Inflammatory macrophage (primary cell): ENCODE results near the gene KANK2.
"Not testable (repeated sequence)": the region's sequence is repeated elsewhere in the genome, so short reads cannot be mapped to it uniquely, and the experiment has no call there.

Experiments
- DNase-seq, 2 donors: peaks; one replicate each; pipeline ENCODE4 v3.0.0-alpha.2; 2020 to 2022

Gene KANK2

GRCh38 chr19:11171144-11171543 is 26.2 kb downstream of the KANK2 start:
- no peak for DNase-seq

DNA sequence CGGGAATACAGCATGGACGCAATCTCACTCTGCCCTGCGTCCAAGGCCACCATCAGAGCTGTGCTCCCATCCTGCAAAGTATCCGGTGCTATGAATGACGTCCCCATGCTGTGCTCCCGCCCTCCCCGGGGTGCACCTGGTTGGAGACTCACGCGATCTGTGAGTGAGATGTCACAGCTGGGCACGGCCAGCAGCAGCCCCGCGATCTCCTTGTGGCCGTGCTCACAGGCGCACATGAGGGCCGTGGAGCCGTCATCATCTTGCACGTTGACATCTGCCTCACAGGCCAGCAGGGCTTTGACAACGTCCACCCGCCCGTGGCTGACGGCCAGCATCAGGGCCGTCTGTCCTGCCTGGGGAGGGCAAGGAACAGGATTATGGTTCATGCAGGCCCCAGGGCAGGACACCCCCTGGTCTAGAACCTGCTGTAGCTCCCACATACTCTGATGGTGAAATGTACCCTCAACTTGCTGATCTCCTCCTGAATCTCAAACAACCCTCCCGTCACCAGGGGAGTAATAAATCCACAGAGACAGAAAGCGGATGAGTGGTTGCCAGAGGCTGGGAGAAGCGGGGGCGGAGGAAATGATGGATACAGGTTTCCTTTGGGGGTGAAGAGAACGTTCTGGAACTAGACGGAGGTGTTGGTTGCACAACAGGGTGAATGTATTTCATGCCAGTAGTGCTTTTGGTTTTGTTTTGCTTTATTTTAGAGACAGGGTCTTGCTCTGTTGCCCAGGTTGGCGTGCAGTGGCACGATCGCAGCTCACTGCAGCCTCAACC is 27.3 kb downstream of the KANK2 start:
- DNase-seq: no peak

DNA sequence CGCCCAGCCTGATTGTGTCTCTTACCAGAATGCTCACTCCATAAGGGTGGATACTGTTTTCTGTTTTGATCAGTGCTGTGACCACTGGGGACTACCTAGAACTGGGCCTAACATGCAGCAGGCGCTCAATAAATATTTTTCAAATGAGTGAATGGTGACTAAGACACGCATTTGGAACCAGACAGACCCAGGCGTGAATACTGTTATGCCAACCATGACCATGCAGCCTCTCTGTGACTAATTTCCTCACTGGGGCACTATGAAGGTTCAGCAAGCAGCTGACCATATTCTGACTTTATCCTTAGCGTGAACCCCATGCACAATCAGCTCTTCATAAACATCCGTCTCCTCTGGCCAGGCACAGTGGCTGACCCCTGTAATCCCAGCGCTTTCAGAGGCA is 28.8 kb downstream of the KANK2 start:
- DNase-seq: no peak

DNA sequence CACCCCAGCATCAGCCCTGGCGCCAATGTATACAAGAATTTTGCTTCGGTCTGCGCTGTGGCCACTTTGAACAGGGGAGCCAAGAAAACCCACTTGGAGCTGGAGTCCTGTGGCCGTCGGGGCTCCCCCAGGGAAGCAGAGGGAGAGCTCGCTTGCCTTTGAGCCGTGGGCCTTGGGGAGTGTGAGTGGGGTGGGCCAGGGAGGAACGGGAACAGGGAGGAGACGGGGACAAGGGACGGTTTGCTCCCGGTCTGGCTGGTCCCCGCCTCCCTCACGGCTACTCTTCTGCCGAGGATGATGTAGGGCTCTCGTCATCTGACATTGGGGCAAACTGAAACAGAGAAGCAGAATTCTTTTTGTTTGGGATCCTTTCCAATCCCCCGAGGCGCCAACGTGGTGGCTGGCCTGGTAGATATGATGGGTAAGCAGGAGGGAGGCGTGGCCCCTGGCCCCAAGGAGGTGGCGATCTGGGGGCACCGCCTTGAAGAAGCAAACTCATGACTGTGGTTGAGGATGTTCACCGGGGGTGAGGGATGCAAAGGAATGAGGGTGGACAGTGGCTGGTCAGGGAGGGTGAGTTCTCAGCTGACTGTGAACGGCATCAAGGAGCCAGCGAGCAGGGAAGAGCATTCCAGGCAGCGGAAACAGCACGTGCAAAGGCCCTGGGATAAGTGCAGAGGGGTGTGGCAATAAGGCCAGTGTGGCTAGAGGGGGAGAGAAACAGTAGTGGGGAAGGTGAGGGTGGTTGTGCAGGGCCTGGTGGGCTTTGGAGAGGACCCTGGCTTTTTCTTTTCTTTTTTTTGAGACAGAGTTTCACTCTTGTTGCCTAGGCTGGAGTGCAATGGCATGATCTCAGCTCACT is 30.8 kb downstream of the KANK2 start:
- no peak for DNase-seq

DNA sequence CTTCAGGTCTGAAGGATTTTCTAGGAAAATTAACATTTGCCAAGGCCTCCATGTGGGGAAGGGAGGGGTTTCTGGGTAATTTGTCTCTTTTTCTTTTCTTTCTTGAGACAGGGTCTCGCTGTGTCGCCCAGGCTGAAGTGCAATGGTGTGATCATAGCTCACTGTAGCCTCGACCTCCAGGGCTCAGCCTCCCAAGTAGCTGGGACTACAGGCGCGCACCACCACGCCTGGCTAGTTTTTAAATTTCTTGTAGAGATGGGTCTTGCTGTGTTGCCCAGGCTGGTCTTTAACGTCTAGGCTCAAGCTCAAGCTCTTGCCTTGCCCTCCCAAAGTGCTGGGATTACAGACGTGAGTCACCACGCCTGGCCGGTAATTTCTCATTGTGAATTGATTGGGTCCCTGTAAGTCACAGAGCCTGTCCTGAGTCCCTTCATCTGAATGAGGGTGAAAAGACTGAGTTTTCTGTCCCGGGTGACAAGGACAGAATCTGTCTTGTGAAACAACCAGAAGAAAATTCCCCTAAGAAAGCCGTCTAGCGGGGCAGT is 31.8 kb downstream of the KANK2 start:
- DNase-seq: no peak

DNA sequence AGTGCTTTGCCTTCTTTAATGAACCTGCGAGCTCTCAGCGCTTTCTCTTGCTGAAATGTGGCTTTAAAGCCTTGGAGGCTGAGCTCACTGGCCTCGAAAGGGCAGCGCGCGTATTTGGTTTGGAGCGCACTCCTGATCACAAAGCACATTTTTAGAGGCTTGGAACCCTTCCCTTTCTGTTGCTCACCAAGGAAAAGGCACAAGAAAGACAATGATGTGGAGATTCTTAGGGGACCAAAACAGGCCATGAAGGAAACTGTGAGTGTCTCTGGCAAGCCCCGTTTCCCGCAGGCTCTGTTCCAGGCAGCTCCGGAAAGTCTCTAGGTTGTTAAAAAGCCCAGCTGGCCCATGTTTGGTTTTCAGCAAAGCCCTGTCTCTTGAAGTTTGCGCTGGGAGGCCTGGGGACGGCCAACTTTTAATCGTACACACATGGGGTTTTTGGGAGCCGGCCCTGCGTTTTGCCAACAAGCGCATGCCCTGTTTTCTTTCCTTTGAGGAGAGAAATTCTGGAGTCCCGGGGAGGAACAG is 32.4 kb downstream of the KANK2 start:
- DNase-seq: no peak

DNA sequence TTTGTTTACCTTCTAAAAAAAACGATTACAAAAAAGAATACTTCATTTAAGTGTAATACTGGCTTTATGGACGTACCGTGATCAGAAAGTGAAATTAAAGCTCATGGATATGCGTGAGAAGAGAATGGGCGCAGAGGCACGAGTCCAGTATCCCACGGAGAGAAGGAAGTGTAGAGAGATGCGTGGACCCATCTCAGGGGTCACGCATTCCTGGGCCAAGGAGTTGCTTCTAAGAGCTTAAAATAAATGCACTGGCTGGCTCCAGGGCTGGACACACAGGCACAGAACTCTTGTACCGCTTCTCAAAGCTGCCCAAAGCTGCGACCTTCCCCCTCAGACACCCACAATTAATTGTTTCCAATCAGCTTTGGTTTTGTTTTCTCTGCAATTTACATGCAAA is 33.0 kb downstream of the KANK2 start:
- DNase-seq: no peak

DNA sequence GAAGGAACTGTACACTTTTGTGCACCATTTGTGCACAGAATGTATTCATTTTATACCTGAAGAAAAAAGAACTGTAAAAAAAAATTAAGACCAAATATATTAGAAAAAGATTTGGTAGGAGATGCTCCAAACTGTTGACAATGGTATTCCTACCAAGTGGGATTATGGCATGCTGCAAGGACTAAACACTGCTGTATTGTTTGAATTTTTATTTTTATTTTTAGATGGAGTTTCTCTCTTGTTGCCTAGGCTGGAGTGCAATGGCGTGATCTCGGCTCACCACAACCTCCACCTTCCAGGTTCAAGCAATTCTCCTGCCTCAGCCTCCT is 36.9 kb downstream of the KANK2 start:
- not testable (repeated sequence) for DNase-seq

GRCh38 chr19:11159598-11160439 is 37.5 kb downstream of the KANK2 start:
- DNase-seq: no peak

DNA sequence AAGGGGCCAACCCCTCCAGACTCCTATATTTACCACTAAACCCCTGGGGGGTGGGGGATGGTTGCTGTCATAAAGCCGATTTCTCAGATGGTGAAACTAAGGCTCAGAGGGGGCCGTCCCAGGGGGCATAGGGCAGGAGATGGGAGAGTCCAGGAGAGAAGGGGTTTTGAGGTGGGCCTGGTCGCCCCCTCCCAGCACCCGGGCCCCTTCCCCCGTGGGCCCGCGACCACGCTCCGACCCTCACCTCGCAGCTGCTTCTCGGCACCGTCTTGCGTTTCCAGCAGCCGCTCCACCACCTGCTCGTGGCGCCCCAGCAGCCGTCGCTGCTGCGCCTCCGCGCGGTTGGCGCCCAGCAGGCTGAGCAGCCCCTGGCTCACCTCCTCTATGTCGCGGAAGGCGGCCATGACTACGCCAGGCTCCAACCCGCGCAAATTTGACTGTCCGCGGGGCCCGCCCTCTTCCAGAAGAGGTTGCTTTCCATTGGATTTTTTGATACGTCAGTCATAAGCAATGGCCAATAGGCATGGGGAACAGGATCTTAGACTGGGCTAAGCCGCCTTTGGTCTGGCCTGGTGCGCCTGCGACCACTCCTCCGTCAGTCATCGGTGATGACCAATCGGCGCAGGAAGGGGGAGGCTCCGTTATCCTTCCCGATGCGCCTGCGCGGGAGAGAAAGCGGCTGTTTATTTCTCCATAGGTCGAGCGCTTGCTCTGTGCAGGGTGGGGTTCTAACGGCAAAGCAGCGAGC is 41.8 kb downstream of the KANK2 start, which contains the start of gene SPC24:
Gene SPC24 (minus strand): TSS at position 410 of the 748 bp plus-strand sequence. CDS start 6 bp downstream, at position 404.
- peak; percentile 99 for DNase-seq

DNA sequence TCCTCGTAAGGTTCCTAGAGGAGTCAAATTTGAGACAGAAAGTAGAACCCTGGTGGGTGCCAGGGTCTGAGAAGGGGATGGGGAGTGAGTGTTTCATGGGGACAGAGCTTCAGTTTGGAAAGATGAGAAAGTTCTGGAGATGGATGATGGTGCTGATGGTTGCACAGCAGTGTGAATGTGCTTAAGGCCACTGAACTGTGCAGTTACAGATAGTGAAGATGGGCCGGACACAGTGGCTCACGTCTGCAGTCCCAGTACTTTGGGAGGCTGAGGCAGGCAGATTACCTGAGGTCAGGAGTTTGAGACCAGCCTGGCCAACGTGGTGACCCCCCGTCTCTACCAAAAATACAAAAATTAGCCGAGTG is 42.7 kb downstream of the KANK2 start:
- DNase-seq: no peak

GRCh38 chr19:11152318-11153062 is 44.9 kb downstream of the KANK2 start:
- no peak for DNase-seq

DNA sequence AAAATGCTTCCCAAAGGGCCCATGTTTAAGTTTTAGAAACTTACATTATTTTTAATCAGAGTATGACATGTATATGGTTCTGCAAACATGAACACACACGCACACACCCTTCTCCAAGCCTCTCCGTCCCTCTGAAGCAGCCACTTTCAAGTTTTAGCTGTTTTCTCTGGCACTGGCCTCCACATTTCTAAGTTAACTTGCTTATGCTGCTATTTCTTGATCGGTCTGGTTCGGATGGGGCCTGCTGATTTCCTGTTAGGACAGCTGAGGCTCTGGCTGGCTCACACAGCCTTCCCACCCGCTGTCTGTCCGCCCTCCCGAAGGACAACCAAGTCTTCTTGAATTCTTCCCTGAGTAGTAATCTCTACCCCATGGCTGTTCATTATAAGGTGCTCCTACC is 46.2 kb downstream of the KANK2 start:
- no peak for DNase-seq

- DNase-seq: no peak
Observed at GRCh38 chr19:11148001-11148400, 49.3 kb downstream of the KANK2 start.

DNA sequence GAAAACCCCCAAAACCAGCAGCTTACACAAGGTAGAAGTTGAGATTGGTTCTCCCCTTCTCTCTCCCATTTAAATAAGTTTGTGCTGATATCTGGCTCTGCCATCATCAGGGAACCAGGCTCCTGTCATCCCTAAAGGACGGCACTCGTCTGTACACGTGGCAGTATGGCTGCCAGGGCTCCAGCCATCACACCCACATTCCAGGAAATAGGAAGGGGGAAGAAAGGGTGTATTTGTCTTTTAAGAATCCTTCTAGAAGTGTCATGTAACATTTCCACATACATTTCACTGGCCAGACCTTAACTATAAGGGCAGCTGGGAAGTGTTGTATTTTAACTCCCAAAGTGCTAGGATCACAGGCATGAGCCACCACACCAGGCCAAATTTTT is 51.8 kb downstream of the KANK2 start:
- DNase-seq: no peak

GRCh38 chr19:11142528-11143171 is 54.7 kb downstream of the KANK2 start:
- peak in 1 of 2 donors; percentile 30 for DNase-seq

- no peak for DNase-seq
Observed at GRCh38 chr19:11141937-11142527, 55.3 kb downstream of the KANK2 start.

- no peak for DNase-seq
Observed at GRCh38 chr19:11140896-11141295, 56.4 kb downstream of the KANK2 start.

GRCh38 chr19:11140023-11140538 is 57.3 kb downstream of the KANK2 start:
- not testable (repeated sequence) for DNase-seq
